ENCODE measurements around the gene TC2N.
"Not testable (repeated sequence)": the region's sequence is repeated elsewhere in the genome, so short reads cannot be mapped to it uniquely, and the experiment has no call there.

TC2N gene

DNA sequence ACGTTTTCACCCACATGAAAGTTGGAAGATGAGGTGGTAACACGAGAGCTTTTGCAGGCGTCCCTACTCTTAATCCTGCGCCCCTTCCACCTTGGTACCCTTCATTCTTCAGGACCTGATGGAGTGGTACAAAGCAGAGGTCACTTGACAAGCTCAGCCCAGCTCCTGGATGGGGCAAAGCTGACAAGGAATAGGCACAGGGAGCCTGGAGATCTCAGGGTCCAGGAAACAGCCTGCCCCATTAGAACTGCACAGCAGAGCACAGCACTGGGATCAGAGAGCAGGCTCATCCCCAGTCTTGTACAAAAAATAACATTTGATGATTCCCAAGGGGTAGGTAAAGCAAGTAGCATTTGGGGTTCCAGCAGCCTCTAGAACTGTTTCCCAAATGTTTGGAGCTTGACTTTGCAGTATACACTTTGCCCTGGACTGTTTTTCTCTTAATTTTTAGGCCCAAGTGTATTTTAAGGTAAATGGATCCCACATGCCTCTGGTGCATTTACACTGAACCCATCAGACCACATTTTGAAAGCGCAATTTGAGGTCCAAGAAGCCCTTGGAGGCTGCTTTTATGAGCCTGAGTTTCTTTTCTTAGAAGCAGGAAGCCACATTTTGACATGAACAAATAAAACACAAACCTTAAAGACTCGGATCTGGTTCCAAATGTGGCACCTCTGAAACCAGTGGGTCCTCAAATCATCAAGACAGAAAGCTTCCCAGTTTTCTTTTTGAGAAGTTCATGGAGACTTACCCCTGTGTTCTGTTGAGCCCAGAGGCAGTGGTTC lies 633 bp downstream of the TC2N start:
- no peak for DNase-seq

DNA sequence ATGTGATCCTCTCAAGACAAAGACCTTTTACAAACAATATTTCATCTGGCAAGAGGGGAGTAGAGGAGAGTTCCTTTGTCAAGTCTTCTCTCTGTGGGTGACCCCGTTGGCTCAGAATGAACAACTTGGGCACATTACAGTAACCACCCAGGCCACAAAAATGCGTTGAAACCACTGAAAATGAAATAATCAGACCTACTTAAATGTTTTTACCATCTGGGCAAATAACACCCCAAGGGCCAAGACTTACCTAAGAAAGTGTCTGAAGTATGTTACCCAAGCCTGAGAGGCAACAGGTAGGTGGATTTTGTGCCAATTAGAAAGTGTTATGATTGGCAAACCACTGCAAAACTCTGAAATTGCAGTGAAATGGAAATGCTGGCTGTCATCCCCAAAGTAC lies 1.3 kb downstream of the TC2N start:
- DNase-seq, result no peak

DNA sequence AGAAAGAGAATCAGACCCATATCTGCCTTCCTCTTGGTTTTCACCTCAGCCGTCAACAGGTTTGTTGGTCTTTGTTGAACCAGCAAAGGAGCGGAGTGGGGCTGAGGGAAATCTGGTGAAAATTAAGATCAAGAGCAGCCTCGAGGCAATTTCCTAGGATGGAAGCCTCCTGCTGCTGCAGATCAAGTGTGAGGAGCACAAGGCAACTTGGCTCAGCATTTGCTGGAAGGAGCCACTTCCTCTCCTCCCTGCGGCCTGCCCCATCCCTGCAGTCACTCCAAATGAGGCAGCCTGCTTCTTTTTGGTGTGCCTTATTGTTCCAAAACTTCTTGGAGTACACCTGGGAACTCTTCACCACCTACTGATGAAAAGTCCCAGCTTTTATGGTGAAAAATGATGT lies 4.9 kb downstream of the TC2N start:
- no peak for DNase-seq

DNA sequence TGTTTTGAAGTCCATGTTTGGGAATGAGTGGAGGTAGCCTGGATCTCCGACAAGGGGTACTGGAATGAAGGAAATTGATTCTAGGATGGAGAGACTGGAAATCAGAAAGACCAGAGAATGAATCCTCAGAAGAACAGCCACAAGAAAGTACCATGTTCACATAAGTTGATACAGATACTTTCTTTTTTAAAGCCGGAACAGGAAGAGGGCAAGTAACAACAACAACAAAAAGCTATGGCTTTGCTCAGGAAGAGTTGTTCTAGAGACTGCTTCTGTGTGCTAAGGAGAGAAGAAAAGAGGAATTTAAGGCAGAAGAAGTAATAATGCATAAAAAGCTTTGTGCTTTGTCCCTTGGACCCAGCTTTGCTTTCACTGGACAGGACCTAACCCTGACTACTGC lies 6.2 kb downstream of the TC2N start:
- DNase-seq, result no peak

DNA sequence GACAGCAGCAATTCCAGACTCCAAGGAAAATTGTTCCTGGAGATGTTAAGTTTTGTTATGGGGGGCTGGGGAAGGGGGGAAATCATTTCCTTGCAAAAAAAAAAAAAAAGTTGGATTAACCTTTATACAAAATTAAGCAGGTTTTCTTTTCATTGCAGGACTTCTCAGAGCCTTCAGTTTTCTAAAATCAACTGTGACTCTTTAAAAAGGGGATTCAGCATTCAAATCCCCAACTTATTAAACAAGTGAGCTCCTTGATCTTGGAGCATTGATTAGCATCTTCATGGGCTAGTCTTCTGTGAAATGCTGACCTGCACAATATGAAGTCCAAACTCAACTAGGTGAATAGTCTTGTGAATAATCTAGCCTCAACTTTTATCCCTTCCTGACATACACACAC lies 7.1 kb downstream of the TC2N start:
- DNase-seq, result no peak

DNA sequence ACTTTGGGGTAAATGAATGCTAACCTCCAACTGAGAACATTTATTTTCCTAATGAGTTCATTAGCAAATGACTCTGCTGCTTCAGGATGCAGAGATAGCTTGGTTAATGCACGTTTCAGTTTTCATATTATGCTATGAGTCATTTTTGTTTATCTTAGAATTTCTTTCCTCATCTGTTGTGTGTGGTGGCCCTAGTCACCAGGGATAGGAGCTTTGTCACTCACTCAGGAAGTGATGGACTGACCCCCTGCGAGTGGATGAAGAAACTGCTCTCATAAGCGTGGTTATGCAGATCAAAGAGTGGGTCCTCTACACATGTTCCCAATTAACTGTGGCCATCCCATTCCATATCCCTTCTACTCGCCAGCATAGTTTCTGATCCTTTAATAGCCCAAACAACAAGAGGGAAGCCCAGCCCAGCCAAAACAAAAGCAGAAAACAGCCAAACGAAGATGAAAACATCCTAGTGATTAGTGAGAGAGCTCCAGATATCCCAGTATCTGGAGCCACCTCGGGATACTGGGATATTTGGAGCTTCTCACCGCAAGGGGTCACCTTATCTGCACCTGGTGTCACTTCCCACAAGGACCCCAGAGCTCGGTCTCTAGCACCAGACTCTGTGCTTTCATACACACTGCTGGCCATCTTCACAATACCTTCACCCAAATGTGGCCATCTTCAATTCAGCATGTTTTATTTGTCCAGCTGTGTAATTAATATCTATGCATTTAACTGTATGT lies 8.6 kb downstream of the TC2N start:
- DNase-seq, result peak; percentile 13

DNA sequence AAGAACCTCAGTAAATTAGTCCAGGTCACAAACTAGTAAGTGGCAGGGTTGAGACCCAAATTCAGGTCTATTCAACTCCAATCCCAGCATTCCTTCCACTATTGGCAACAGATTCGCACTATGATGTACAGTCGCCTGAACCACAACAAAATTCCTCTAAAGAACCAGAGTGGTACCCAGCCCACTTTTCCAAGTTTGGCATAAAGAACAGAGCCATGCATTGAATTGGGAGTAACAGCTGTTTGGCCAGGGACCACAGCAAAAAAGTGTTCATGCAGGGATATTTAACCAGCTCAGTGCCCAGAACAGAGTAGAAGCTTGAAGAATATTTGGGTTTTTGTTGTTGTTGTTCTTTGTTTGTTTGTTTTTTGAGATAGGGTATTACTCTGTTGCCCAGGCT lies 9.7 kb downstream of the TC2N start:
- DNase-seq, result no peak

DNA sequence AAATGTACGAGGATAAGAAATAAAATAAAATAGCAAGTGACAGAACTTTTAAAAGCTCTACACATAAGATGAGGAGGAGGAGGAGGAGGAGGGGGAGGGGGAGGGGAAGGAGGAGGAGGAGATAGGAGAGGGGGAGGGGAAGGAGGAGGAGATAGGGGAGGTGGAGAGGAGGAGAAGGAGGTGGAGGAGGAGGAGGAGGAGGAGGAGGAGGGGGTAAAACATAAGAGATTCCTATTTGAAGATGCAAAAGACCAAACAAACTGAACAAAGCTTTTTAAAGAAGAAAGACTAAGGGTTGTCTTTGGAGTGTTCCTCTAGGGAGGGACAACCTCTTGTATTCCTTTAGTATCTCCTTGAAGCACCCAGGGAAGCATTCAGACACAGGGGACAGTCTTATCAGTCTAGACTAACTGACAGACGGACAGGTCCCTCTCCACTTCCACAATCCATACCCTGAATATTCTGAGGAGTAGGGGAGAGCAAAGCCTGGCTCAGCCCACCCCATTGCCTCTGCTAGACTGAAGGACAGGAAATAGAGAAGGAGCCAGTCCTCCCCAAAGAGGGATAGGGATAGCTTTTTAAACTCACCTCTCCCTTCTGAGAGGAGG lies 12.9 kb downstream of the TC2N start:
- no peak for DNase-seq

DNA sequence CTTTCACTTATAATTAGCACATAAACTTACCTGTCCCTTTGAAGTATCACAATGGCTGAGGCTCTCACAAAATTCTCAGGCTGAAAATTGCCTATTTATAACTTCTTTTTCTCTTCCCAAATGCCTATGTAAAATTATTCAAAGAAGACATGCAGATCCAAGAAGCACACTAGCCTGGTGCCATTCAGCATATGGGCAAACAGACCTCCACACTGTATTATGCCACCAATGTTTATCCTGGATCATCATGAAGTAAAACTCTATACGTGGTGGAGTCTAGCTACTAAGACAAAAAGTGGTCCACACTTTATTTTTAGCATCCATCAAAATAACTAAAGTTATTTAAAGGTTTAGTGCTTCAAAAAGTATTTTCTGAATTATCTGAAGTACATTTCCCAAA lies 15.8 kb downstream of the TC2N start:
- DNase-seq, result no peak

DNA sequence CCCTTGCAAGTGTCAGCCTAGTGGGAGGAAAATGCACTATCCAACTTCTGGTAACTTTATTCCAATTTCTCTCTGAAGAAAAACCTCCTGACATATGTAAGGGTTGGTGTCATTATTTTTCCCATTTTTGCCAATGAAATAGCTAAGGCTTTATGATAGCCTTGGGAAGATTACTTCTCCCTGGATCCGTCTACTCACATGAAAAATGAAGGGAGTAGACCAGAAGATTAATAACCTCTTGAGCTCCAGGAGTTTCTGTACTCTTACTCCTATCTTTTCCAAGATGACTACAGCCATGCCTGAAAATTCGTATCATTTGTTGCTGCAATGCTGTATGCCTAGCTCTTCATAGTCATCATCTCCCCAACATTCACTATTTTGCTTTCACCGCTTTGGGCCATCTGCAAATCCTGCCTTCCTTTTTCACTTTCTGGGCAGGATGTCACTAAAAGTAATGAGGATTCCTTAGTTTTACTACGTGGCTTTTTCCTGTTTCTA lies 18.8 kb downstream of the TC2N start:
- DNase-seq, result no peak

DNA sequence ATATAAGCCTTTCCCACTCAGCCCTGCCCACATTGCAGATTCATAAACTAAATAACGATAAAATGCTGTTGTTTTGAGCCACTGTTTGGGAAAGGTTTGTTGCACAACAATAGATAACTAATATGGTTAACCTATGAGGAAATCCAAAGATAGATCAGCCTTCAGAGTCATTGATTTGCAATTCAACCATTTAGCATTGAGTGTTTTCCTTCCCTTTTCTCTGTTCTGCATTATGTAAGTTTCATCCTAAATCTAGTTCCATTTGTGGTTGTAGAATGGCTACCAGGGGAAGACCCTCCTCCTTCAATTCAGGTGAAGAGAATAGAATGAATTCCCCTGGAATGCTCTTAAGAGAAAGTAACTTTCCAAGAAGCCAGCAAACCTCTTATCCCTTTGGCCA lies 19.6 kb downstream of the TC2N start:
- no peak for DNase-seq

DNA sequence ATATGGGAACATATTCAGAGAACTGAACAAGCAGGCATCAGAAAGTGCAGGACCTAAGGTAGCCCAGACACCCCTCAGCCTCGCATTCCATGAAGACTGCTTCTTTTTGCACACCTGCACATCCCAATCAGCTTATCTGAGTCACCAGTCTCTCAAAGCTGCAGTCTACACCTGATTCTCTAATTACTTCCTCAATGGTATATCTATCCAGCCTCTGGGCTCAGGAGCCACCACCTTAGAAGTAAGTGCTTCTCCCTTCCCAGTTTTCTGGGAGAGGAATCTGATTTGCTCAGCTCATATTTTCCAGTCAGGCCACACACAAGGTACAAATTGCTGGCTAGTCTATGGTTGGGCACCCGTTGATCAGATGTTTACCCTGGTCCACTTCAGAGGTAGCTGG lies 21.7 kb downstream of the TC2N start:
- no peak for DNase-seq

DNA sequence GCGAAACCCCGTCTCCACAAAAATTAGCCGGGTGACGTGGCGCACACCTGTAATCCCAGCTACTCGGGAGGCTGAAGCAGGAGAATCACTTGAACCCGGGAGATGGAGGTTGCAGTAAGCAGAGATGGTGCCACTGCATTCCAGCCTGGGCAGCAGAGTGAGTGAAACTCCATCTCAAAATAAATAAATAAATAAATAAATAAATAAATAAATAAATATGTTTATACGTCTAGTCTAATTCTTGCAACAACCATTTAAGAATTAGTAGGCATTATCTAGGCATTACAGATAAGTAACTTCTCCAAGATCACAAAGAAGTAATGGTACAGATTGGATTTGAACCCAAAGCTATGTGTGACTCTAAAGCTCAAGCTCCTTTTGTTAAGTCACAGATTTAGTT lies 22.3 kb downstream of the TC2N start:
- DNase-seq, result not testable (repeated sequence)

DNA sequence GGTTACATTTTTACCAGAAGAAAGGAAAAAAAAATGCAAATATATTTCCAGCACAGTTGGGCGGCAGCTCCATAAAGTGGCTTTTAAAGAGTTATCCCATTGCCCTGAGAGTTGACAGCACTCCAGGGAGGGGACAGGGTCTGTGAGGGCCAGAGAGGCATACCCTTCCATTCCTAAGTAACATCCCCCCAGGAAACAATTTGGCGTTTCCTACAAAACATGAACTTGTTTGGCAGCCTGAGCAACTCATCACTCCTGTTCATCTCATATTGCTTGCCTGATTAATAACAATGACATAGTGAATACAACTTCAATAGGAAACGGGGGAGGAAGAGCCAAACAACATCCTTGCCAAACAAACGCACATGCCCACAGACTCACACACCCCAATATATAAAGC lies 23.3 kb downstream of the TC2N start:
- DNase-seq, result no peak

DNA sequence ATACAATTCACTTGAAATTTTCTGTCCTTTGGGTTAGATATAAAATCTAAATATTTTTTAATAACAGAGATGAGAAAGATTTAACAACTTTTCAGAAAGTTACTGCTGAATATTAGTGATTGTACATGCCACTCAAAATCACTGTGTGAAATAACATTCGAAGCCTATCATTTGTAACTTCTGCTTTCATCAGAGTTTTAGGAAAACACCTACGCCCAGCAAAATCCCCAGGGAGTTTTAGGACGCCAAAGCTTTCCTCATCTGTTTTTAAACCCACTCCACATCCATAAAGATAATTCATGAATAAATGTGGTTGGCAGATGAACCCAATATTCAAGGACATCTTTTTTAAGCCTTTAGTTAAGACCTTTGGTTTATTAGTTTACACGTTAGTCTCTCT lies 23.9 kb downstream of the TC2N start:
- DNase-seq, result no peak

DNA sequence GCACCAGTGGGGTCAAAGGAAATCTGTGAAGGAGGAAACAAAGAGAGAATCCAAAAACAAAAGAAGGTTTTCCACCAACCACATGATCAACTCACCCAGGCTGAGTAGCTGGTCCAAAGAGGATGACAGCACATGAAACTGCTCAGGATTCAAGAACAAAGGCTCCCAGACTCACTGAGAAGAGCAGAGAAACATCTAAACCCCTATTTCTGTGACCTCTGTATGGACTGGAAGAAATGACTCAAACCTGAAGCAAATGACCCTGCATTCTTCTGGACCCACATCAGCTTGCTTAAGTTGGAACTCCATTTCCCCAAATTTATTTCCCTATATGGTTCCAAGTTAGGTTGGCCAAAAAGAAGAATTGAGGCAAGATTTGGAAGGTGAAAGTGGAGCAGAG lies 26.3 kb downstream of the TC2N start:
- no peak for DNase-seq

DNA sequence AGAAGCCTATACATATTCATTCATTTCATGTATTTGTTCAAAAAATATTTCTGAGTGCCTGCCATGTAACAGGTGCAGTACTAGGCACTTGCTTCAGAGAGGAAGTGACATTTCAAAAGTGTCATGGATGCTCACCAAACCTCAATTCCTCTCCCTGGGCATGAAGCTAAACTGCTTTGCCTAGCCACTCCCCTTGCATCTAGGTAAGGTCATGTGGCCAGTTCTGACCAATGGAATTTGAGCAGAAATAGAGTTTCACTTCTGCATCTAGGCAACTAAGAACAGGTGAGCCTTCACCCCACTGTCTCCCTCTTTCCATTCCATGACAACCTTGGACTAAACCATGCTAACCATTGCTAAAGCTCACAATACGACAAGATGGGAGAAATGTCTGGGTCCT lies 27.6 kb downstream of the TC2N start:
- DNase-seq, result no peak

DNA sequence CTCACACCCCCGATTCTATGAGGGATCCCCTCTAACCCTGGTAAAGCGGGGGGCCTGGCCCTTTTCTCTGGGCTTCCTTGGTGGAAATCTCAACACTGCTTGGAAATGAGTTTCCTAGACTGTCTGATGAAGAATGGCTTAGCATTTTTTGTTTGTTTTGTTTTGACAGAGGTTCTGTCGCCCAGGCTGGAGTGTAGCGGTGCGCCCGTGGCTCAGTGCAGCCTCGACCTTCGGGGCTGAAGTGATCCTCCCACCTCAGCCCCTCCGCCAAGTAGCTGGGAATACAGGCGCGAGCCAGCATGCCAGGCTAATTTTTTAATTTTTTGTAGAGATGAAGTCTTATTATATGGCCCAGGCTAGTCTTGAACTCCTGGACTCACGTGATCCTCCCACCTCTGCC lies 30.3 kb downstream of the TC2N start:
- DNase-seq, result no peak

DNA sequence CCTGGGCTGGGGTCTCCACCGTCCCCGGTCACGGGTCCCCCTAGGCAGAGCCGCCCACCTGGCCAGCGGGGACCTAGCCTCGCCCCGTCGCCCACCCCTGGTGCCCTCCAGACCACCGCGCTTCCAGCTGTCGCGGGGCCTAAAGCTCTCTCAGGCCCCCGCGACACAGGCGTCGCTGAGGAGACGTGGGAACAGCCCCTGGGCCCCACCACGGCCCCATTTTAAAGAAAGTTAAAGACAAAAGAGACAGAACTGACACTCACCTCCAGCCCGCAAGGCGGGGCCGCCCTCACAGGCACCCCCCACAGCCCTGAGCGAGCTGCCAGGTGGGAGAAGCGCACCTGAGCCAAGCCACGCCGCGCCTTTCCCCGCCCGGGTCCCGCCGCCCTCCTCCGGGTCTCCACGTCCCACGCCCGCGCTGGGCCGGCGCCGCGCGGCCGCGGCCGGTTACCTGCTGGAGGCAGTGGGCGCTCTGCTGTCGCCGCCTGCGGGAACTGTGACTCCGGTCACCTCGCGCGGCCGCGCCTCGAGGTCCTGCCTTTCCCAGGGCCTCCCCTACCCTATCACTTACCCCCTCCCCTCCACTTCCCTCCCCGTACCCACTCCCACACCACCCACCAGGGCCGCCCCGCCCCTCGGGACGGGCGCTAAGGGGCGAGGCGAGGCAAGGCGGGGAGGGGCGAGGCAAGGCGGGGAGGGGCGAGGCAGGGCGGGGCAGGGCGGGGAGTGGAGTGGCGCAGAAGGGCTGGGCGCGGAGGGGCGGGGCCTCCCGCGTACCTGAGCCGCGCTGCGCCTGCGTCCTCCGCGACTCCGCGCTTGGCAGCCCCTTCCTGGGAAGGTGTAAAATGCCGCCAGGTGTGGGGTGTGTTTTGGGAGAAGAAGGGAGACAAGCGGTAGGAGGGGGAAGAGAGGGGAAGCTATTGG lies 31.2 kb downstream of the TC2N start:
- peak; percentile 33 for DNase-seq

DNA sequence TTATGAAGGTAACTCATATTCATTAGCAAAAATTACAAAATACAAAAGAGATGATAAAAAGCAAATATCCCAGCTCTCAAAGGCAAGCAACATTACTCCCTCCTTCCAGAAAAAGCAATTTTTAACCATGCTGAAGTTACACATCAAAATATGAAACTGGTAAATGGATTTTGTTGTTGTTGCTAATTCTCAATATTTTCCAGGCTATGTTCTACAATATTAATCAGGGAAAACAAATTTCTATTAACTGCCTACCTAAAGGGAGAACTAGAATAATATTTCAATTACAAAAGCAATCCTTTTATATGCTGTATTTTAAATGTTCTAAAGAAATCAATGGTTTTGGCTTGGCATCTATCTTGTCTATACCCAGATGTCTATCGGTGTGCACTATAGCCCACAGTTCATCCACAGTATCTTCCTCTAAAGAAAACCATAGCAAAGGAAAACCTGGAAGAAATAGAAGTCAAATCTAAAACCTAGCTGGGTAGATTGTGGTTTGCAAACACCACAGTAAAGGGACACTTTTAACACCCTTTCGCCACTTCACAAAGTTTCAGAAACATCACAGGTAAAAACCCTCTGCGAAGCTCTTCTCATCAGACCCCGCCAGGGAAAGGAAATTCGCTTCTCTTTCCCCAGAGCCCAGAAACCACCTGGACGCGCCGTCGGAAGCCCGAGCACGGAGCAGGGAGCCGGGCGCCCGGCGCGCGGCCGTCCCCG lies 32.0 kb downstream of the TC2N start:
- no peak for DNase-seq

DNA sequence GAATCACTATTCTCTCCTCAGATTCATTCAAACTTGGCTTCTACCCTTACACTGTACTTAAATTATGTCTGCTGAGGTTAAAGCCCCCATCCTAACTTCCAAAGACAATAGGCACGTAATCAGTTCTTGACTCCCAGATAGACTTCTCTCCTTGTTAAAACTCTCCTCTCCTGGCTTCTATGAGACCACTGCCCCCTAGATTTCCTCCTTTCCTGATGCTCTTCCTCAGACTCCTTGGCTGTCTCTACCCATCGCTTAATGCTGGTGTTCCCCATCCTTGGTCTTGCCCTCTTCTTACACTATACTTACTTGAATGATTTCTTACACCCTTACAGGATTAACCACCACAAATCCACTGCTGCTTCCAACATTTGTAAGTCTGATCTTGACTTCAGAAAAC lies 32.8 kb downstream of the TC2N start:
- no peak for DNase-seq

DNA sequence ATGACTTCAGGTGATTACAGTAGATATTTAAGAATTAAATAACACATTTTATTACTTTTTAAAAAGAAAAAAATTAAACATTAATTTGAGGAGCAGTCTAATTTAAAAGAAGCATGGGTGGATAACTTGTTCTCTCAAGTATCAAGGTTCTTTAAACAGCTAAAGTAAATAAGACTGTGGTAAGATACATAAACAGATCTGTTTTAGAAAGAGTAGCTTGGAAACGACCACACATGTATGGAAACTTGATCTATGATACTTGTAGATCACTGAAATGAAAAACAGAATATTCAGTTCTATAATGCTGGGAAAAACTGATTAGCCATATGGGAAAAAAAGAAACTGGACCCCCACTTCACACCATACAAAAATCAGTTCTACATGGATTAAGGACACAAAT lies 36.0 kb downstream of the TC2N start:
- DNase-seq, result no peak

Measured in kidney glomerular epithelial cell (primary cell).